Neutrophil (primary cell): ENCODE results near the gene SULT4A1.

Experiments
- H3K27ac ChIP-seq: fragments of 200-600 bp; sonication (generic); 2 replicates; pipeline ENCODE4 v1.5.1; 2016; ENCODE audit warnings: mild to moderate bottlenecking, moderate library complexity
- H3K27me3 ChIP-seq: fragments of 200-600 bp; sonication (generic); 2 replicates; pipeline ENCODE4 v1.6.0; 2016; ENCODE audit warnings: mild to moderate bottlenecking
- H3K36me3 ChIP-seq: fragments of 200-600 bp; sonication (generic); 2 replicates; pipeline ENCODE4 v1.5.1; 2017
- H3K4me1 ChIP-seq, 2 experiments: fragments of 200-600 bp in 1 of 2; sonication (generic) in 1 of 2; 1 replicate in 1 of 2; 2 replicates in 1 of 2; pipeline versions ENCODE4 v1.5.1 to v1.6.1; 2013 to 2016; ENCODE audit warnings: low read depth in 1 of 2, low read length in 1 of 2, mild to moderate bottlenecking in 1 of 2, moderate library complexity in 1 of 2; ENCODE audit not compliant: control insufficient read depth in 1 of 2, insufficient read depth in 1 of 2
- H3K4me3 ChIP-seq, 2 experiments: fragments of 200-600 bp in 1 of 2; sonication (generic) in 1 of 2; 1 replicate in 1 of 2; 2 replicates in 1 of 2; pipeline ENCODE4 v1.5.1; 2013 to 2016; ENCODE audit warnings: low read depth in 1 of 2, low read length in 1 of 2, mild to moderate bottlenecking in 1 of 2, moderate library complexity in 1 of 2
- H3K9me3 ChIP-seq: fragments of 200-600 bp; sonication (generic); 2 replicates; pipeline ENCODE4 v1.5.1; 2016
- TF ChIP-seq, protein P1 (sequence below): fragments of 200-600 bp; sonication (generic); IDR thresholded peaks from 2 replicates; pipeline ENCODE4 v1.5.1; 2016; ENCODE audit warnings: antibody characterized with exemption

Gene SULT4A1

DNA sequence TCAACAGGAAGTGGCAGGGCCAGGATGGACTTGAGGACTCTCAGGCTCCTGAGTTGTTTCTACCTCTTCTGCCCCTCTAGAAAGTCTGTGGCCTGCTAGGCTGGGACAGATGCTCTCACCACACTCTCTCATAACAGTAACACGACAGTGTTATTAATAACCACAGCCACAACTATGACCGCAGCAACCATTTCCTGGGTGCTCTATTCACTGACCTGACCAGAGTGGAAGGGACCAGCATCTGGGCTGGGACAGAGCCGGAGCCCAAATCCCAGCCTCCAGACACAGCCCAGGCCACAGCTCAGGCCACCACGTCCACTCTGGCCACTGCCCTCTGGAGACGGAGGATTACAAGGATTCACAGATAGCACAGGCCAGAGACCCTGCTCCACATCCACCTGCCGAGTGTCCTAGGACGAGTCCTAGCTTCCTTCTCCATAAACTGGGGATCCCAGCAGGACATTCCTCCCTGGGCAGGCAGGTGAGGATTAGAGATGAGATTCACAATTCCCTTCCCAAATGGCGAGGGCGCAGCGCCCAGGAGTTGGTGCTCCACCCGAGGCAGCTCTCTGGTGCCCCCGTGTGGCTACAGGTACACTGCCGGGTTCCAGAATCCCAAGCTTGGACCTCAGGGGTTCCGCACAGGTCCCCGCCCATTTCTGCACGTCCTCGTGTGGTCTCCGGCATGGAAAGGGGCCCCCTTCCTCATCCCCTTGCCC is 22.4 kb upstream of the SULT4A1 start:
- Histone ChIP-seq H3K27ac (no peak overlapping the region), H3K27me3 (peaks cover 21% of the 10 kb centered on the region), H3K4me1 (no peaks in the 10 kb centered on the region), H3K4me3 (no peak overlapping the region), H3K9me3 (no peaks in the 10 kb centered on the region), H3K36me3 (no peaks in the 10 kb centered on the region)
- TF ChIP-seq, protein P1, sequence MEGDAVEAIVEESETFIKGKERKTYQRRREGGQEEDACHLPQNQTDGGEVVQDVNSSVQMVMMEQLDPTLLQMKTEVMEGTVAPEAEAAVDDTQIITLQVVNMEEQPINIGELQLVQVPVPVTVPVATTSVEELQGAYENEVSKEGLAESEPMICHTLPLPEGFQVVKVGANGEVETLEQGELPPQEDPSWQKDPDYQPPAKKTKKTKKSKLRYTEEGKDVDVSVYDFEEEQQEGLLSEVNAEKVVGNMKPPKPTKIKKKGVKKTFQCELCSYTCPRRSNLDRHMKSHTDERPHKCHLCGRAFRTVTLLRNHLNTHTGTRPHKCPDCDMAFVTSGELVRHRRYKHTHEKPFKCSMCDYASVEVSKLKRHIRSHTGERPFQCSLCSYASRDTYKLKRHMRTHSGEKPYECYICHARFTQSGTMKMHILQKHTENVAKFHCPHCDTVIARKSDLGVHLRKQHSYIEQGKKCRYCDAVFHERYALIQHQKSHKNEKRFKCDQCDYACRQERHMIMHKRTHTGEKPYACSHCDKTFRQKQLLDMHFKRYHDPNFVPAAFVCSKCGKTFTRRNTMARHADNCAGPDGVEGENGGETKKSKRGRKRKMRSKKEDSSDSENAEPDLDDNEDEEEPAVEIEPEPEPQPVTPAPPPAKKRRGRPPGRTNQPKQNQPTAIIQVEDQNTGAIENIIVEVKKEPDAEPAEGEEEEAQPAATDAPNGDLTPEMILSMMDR, result no peak

DNA sequence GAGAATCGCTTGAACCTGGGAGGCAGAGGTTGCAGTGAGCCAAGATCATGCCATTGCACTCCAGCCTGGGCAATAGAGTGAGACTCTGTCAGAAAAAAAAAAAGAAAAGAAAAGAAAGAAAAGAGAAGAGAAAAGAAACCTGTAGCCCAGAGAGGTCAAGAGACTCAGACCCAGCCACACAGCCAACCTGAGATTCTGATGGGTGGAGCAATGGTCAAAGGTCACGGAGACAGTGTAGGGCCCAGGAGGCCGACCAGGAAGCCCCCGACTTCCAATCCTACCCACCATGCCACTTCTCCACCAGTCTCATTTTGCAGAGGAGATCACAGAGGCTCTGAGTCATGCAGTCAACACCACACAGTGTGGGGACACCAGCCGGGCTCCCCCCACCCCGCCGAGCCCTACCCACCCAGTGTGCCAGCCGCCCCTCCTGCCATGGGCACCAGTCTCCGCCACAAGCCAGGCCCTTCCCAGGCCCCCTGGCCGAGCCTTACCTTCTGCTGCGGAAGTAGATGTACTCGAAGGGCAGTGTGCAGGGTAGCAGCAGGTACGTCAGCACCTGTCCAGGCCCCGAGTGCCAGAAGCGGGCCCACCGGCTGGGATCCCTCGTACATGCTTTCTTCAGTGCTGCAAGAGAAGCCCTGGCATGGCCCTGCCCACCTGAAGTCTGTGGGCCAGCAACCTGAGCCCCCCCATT is 21.6 kb upstream of the SULT4A1 start:
- Histone ChIP-seq H3K27ac (no peak overlapping the region), H3K4me1 (no peaks in the 10 kb centered on the region), H3K4me3 (no peak overlapping the region), H3K27me3 (peaks cover 12% of the 10 kb centered on the region), H3K36me3 (no peaks in the 10 kb centered on the region), H3K9me3 (no peaks in the 10 kb centered on the region)
- TF ChIP-seq, protein P1, result no peak

DNA sequence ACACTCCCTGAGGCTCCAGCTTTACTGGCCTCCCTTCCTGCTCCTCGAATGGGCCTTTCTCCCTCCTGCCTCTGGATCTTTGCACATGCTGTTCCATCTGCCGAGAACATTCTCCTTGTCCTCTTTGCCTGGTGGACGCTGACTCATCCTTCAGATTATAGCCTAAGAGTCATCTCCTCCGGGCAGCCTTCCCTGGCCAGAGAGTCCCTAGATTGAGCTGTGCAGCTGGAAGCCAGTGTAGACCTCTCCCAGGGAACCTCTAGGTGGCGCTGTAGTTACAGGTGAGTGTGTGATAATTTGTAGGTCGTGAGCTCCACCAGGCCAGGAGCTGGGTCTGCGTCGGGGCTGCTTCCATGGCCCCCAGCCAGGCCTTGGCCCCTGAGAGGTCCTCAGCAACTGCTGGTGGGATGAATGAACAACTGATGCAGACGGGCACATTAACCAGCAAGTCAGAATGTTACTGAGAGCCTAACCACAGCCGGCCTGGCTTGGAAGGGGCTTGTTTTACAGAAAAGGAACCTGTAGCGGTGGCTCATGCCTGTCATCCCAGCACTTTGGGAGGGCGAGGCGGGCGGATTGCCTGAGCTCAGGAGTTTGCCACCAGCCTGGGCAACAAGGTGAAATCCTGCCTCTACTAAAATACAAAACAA is 20.8 kb upstream of the SULT4A1 start:
- TF ChIP-seq, protein P1, result no peak
- H3K27me3 ChIP-seq, result peaks cover 7% of the 10 kb centered on the region
- no peak overlapping the region for H3K4me3 ChIP-seq
- no peaks in the 10 kb centered on the region for H3K36me3 ChIP-seq
- H3K27ac ChIP-seq, result no peak overlapping the region
- no peaks in the 10 kb centered on the region for H3K9me3 ChIP-seq
- H3K4me1 ChIP-seq, result no peaks in the 10 kb centered on the region

DNA sequence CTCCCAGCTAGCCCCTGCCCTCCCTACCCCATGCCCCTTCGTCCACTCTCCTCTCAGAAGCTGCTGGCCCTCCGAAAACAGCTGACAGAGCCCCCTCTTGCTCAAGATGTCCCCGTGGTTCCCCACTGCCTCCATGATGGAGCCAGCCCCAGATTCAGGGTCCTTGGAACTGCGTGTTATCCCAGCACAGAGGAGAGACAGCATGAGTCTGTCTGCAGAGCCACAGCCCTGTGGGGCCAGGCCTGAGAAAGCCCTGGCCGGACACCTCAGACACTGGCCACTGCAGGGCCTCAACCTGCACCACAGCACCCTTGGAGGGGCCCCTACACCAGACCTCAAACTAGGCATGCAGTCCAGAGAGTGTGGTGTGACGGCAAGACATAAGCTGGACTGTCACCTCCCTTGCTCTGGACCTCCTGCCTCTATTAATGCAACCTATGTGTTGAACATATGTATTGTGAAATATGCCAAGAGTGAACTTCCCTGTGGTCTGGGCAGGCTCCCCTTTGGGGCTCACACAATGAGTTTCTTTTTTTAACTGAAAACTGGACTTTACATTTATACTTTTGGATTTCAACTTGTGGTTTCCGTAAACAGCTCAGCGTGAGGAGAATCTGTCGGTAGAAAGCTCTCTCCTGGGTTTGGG is 19.9 kb upstream of the SULT4A1 start:
- TF ChIP-seq, protein P1, result no peak
- no peak overlapping the region for H3K27ac ChIP-seq
- H3K4me1 ChIP-seq, result no peaks in the 10 kb centered on the region
- H3K9me3 ChIP-seq, result no peaks in the 10 kb centered on the region
- no peak overlapping the region for H3K4me3 ChIP-seq
- no peaks in the 10 kb centered on the region for H3K36me3 ChIP-seq
- peaks cover under 1% of the 10 kb centered on the region for H3K27me3 ChIP-seq
